GM18520 (cell line): ENCODE data around the gene KRT34.
"Not testable (repeated sequence)": the region's sequence is repeated elsewhere in the genome, so short reads cannot be mapped to it uniquely, and the experiment has no call there.

ENCODE experiments used
- ATAC-seq: cut with Tn5 transposase; IDR thresholded peaks from one replicate; pipeline ENCODE4 v1.9.1; 2021; ENCODE audit not compliant: unreplicated experiment

KRT34 gene

DNA sequence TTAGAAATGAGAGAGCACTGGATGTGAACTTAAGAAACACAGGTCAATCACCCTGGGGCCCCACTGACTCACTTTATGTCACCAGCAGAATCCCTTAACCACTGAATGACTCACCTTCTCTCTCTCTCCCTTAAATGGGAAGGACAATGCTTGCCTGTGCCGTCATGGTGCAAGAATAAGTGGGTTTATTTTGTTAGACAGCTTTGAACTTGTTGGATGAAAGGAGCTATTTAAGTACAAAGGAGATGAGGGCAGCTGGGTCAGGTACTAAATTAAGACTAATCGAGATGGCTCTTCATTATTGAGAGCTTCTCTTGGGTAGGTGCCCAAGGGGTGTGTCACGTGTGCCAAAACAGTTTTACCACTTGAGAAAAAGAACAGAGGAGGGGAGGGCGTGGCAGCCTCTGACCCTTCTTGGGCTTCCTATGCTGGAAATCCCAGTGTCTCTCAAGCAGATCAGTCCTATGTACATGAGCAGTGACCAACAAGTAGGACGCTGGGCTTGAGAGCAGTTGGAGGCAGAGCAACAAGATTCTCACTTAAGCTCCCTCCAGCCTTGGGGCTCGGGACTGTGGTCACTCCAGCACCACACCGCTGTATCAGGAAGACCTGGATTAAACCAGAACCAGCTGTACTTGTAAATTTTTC lies 22.0 kb upstream of the KRT34 start:
- ATAC-seq = no peak

DNA sequence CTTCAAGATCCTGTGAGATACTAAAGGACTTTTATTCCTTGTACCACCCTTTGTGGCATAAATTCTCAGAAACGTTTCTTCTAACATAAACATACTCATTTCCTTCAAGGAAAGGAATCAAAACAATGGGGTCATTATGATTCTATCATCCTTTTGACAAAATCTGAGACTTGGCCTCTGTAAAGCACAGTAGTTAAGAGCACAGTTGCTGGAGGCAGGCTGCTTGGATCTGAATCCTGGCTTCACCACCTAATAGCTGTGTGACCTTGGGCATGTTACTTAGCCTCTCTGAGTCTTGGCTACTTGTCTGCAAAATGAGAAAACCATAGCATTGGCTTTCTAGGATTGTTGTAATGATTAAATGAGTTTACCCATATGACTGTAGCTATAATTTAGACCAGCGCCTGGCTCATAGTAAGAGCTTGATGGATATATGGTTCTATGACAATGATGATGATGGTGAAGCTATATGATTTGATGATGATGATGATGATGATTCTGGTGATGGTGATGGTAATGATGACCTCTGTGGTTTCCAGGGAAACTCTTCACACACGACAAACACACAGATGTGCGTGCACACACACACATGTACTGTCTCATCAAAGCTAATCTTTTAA lies 21.4 kb upstream of the KRT34 start:
- no peak for ATAC-seq

DNA sequence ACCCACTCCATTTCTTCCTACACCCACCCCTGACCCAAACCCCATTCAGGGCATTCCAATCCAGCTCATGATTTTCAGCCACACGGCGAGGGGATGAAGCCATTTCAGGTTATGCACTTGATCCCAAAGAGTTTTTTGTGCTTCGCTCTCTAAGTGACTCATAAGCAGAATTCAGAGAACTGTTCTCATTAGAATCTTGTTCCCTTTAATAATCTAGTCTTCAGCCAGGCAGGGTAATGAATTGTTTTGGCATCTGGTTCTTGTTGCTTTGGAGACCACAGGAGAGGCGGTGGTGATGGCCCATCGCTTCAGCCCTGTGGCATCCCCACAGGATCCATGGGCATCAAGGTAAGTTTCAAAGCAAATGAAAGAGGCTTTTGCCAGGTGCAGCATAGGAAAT lies 20.1 kb upstream of the KRT34 start:
- ATAC-seq = no peak

DNA sequence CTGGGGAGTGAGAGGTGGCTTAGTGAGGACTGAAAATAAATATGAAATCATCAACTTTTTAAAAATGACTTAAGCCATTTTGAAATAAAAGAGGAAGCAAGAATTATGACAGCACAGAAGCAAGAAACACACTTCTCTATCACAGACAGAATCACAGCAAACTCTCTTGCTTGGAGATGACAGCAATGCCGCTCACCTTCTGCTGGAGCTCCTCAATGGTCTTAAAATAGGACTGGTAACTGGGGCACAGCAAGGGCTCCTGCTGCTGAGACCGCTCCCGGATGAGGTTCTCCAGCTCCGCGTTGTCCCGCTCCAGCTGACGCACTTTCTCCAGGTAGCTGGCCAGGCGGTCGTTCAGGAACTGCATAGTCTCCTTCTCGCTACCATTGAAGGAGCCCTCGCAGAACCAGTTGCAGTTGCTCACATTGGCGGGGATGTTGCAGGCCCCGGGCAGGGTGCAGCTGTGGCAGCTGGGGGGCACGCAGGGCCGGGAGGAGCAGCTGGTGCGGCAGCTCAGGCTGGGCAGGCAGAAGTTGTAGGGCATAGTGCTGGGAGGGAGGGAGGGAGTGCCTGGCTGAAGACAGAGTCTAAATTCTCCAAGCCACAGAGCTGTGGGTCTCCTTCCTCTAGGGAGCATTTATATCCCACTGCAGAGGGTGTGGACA lies 15.0 kb upstream of the KRT34 start, which contains the start of gene KRT31:
KRT31 (minus strand) TSS at position 613 of the 665 bp plus-strand sequence; CDS start at position 544, 69 bp downstream.
- ATAC-seq = no peak

DNA sequence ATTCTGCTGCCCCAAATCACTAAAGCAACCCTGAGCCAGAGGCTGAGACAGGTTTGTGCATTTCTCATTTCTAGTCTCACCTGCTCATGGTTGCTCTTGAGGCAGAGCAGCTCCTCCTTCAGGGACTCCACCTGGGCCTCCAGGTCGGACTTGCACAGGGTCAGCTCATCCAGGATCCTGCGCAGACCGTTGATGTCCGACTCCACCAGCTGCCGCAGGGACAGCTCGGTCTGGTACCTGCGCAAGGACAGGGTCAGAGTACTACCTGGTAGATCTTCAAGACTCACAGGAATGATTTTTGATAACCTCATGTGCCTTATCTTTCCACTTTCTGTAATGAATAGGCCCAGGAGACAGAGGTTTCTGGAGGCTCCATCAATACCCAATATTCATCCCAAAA lies 14.2 kb upstream of the KRT34 start:
- no peak for ATAC-seq

DNA sequence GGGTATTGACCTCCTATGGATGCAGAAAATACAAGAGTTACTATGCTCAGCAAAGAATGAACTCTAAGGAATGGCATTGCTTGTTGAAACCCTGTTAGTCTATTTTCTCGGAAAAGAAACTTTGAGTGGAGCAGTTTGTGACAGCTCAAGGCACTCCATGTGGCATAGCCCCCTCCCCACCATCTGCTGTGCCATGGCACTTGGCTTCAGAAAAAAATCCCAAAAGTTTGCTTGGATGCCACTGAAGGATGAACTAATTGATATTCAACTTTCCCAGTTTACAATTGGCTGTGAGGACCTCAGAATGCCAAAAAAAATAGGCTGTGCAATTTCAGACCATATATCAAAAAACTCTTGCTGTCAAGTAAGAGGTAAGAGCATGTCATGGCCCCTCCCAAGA lies 13.5 kb upstream of the KRT34 start:
- ATAC-seq = no peak

DNA sequence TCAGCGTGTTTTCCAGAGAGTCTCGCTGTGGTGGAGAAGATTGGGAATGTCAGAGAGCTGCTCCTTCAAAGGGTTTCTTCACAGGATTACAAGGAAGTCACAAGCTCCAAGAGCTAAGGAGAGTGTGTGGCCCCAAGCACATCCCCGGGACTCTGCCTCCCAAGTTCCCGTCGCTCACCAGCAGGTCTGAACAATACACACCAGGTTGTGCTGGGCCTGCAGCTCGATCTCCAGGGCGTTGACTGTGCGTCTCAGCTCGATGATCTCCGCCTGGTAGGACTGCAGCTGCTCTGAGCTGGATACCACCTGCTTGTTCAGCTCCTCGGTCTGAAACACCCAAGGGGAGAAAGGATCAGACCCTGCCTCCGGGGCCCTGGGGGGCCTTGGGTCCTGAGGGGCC lies 12.9 kb upstream of the KRT34 start:
- ATAC-seq = not testable (repeated sequence)

DNA sequence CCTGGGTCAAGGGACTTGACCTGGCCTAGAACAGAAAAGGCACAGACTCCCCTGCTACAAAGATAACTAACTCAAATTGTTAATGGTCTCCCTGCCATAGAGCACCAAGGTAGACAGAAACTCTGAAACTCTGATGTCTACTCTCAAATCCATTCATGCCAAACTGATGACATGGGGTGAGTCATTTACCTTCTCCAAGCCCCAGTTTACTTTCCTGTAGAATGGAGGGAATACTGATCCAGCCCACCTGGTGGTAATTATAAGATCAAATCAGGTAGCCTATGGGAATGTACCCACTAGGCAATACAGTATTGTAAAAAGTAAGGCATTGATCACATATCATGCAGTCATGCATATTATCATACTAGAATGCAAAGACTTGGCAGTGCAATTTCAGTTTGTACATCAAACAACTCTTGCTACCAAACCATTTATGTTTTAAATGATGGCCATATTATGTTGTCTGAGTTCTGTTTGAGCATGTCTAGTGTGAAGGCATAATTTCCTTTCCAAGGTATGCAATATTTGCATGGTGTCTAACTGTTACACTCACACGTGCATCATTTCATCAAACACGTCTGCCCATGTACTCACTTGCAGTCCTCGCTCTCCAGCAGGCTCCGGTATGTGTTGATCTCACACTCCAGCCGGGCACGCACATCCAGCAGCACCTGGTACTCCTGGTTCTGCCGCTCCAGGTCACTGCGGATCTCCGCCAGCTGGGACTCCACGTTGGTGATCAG lies 12.3 kb upstream of the KRT34 start:
- ATAC-seq = no peak

DNA sequence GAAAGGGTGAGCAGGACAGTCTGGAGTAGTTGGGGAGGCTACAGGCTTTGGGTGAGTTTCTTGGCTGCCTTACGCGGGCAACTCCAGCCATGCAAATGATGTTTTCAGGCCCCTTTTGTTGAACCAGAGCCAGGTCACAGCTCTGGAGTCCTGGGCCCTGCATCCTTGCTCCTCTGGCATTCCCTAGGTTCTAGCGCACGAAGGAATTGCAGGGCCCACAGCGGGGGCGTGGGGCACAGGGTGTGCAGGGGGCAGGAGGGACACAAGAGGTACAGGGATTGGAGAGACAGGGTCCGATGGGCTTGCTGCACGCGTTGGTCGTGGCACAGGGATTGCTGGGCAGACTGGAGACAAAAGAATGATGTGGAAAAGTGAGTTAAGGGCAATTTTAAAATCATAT lies 11.7 kb upstream of the KRT34 start:
- ATAC-seq = no peak

DNA sequence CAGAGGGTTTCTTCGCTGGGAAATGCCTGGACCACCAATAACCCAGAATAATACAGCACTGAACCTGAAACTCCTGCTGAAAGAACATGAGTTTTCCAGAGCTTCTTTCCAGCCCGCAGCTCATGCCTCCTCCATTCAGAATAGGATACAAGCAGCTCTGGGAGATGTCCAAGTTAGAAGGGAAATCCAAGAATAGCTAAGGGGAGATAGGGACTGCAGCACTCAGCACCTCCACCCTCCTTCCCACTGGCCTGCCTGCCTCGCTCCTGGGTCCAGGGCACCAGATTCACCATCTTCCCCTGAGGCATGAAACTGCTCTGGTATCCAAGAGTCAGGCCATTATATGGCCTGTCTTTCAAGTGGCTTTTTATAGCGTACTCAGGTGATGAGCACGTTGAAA lies 11.2 kb upstream of the KRT34 start:
- no peak for ATAC-seq

DNA sequence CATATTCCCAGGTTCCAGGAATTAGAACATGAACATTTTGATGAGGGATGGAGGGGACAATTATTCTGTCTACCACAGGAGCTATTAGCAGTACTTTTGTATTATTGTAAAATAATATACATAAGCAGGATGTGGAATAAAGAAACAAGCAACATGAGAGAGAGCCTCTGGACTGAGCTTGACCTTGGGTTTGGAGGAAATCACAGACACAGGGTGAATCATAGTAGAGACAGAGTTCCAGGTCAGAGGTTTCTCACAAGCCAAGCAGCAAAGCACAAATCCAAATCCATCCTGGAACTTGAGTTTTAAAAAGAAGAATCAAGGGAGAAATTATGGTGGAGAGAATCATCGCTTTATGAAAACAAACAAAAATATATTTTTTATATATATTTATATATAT lies 10.2 kb upstream of the KRT34 start:
- ATAC-seq = no peak

DNA sequence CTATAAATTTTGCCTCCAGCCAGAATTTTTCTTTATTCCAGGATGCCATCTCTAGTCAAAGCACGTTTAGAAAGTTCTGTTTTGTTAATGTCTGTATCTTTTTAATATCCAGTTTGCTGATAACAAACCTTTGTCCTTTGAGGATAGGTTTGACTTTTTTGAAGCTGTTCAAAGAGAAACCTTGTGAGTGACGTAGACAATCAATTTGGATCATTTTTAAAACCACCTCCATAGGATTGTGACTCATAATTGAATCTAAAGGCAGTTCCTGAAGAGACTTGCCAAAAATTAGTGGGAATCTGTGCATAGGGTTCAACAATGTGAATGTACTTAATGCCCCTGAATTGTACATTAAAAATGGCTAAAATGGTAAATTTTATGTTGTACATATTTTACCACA lies 9.4 kb upstream of the KRT34 start:
- ATAC-seq = no peak

DNA sequence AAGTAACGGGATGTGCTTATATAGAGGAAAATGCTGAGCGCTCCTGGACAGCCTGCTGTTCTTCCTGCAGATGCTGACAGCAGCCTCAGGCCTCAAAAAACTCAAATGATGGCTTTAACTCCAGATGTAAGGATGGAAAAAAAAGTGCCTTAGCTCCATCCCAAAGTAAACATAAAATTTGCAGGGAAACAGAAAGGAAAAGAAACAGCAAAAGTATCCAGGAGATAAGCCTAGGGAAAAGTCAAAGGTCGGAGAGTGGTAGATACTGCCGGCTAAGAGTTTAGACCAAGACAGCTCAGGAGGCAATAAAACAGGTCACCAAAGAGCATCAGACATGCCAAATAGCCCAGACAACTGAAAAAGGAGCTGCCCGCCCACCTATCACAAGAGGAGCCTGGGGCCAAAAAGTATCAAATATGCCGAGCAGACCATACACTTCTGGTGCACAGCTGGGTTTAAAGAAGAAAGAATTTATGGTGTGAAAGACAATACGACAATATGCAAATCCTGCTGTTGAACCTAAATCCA lies 8.4 kb upstream of the KRT34 start:
- no peak for ATAC-seq

DNA sequence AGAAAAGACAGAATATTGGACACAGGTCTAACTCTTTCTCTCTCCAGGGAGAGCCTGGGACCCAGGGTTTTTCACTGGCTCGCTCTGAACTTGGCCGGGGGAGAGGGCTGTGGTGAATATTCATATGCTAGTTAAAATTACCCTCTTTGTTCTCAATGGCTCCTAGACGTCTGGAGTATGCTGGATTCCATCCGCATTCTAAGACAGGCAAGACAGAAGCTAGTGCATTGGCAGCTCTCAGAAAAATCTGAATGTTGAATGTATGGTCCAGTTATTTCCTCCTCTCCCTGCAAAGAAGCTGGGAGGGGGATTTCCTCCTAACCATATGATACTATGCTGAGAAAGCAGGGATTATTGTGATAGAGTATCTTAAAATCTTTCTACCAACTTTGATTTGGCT lies 5.6 kb upstream of the KRT34 start:
- no peak for ATAC-seq

DNA sequence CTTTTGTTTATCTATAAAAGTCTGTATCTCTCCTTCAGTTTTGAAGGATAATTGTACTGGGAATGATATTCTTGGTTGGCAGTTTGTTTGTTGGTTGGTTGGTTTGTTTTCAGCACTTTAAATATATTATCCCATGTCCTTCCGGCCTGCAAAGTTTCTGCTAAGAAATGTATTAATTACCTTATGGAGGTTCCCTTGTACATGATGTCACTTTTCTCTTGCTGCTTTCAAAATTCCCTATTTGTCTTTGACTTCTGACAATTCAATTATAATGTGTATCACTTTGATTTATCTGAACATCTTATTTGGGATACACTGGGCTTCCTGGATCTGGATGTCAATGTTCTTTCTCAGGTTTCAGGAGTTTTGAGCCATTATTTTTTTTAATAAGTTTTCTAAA lies 4.1 kb upstream of the KRT34 start:
- ATAC-seq = no peak

DNA sequence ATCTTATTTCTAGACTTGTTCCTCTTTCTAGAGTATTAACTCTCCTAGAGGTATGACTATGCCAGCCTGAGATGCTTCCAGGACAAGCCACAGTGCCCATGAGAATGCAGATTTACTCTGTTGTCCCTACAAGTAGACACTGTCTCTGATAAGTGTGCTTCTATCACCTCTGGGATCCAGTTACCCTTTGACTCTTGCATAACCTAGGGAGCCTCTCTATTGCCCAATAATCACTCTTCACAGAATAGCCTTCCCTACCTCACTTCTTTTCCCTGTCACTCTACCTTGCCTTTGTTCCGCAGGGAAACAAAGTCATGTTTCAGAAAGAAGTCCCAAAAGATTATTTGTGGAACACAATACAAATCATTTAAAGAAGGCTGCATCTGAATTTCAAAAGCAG lies 1.6 kb upstream of the KRT34 start:
- ATAC-seq = no peak

DNA sequence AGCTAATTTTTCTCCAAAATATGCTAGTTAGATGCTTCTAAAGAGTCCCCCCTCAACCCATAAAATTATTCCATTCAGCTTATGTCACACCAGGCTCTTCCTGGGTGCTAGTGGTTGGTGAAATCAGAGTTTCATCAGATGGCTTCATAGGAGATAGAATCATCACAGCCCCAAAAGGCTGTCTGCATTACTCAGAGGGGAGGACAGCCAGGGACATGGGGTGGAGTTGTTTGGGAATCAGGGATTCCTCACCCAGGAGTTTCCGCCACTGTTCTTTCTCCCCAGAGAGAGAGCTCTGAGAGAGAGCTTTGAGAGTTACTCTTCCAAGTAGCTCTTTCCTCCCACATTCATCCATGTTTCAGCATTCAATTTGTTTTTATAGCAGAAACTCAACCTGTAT lies 288 bp upstream of the KRT34 start:
- ATAC-seq = no peak

DNA sequence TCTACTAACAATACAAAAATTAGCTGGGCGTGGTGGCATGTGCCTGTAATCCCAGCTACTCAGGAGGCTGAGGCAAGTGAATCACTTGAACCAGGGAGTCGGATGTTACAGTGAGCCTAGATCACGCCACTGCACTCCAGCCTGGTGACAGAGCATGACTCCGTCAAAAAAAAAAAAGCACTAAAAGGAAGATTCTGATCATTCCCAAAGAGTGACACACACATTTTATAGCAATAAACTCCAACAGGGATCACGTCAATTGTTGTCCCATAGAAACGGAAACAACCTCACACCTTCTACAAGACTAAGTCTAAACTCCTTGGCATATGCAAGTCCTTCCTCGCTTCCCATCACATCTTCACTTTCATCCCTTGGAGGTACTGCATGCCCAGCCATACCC lies 2.0 kb downstream of the KRT34 start:
- ATAC-seq = not testable (repeated sequence)

DNA sequence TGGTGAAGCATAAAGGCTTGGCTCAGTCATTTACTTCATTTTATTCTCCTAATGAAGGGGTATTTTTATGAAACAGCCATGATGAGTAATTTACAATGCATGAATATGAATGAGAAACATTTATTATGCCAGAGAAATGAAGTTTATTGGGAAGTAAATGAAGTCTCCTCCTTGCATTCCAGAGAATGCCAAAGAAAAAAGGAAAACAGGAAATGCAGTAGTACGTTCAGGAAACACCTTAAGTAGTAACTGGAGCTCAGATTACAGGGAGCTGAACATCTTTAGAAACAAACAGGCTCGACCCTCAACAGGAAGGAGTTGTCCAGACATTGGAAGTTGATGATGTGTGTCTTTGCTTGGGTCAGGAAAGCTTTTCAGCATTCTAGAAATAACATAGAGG lies 4.6 kb downstream of the KRT34 start:
- no peak for ATAC-seq

DNA sequence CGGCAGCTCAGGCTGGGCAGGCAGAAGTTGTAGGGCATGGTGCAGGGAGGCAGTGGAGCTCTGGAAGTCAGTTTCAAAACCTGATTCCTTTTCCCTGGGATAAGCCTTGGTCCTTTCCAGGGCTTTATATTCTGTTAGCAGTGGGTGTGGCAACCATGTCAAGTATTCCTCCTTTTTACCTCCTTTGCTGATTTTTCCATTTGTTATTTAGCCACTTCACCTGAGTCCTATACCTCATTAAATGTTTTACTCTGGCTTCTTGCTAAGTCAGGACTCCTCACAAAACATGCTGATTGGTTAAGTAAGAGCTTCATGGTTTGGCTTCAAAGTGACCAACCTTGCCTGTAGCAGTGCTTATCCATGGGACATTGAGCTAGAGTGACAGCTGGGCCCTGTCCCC lies 12.4 kb downstream of the KRT34 start, which contains the start of gene KRT33B:
KRT33B (minus strand) TSS at position 101 of the 400 bp plus-strand sequence; CDS start at position 38, 63 bp downstream.
- no peak for ATAC-seq

DNA sequence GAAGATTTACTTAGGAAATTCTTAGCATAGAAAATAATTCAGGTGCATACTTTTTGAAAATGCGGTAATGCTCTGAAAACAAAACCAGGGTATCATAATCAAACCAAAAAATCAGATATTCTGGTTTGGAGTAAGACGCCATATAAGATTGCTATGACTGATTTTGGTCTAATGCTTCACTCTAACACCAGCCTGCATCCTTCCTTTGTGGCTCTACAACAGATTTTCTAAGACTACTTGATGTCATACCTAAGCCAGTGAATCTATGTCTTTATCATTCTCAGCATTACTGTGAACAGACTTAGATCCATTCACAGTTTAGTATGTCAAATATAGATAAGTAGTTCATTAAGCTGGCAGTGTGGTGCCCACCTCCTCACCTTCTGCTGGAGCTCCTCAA lies 13.1 kb downstream of the KRT34 start:
- ATAC-seq = no peak
